Tibial nerve (tissue), 4 donors: ENCODE results near the gene PPP1R14C. TPM values are rescaled to one million over a fixed set of nuclear protein-coding genes. Genes with fewer than 3 reads are reported as not detected.

Experiments used
- DNase-seq, 2 donors: peaks; one replicate each; pipeline ENCODE4 v3.0.0-alpha.2; 2019; ENCODE audit warnings: low spot score in 2 of 2
- H3K27ac ChIP-seq, 4 donors: fragments of 200-600 bp; sonication (generic) in 3 of 4; one replicate each; pipeline ENCODE4 v1.5.1; 2017 to 2019; ENCODE audit warnings: mild to moderate bottlenecking in 1 of 4
- H3K27me3 ChIP-seq, 2 donors: fragments of 200-600 bp; sonication (generic) in 1 of 2; one replicate each; pipeline versions ENCODE4 v1.5.1 to v1.6.0; 2017 to 2019
- H3K36me3 ChIP-seq, 3 donors: fragments of 200-600 bp; sonication (generic); one replicate each; pipeline ENCODE4 v1.5.1; 2018 to 2019
- H3K4me1 ChIP-seq, 4 donors: fragments of 200-600 bp; sonication (generic) in 3 of 4; one replicate each; pipeline ENCODE4 v1.5.1; 2017 to 2019
- H3K4me3 ChIP-seq, 4 donors: fragments of 200-600 bp; sonication (generic) in 3 of 4; one replicate each; pipeline ENCODE4 v1.5.1; 2017 to 2019; ENCODE audit warnings: mild to moderate bottlenecking in 1 of 4, moderate library complexity in 1 of 4
- H3K9me3 ChIP-seq, 4 donors: fragments of 200-600 bp; sonication (generic) in 3 of 4; one replicate each; pipeline ENCODE4 v1.5.1; 2017 to 2019
- EP300 ChIP-seq, 2 donors: sonication (generic); formaldehyde crosslinking; IDR thresholded peaks; one replicate each; pipeline ENCODE4 v1.6.1; 2017; ENCODE audit warnings: antibody characterized with exemption in 2 of 2, mild to moderate bottlenecking in 1 of 2
- POLR2A ChIP-seq, 2 donors: fragments of 450-650 bp; IDR thresholded peaks; one replicate each; pipeline ENCODE4 v1.6.1; 2017; ENCODE audit warnings: antibody characterized with exemption in 2 of 2, mild to moderate bottlenecking in 2 of 2, moderate library complexity in 2 of 2
- WGBS, 2 donors: methylation state at CpG; one replicate each; pipeline ENCODE4 v1.1.5; 2018; 5-methylcytosine and 5-hydroxymethylcytosine counted together
- total RNA-seq, 4 donors: library from RNA; depleted of rRNA; stranded (reverse); fragments of >200 nt; gene quantifications; one replicate each; pipeline ENCODE4 v1.1.0, GENCODE V29; 2016
- TF ChIP-seq, protein P1 (sequence below), 5 experiments: fragments of 200-600 bp in 3 of 5; fragments of 450-650 bp in 2 of 5; sonication (generic) in 3 of 5; IDR thresholded peaks; one replicate each; pipeline ENCODE4 v1.5.1; 2016 to 2019; ENCODE audit warnings: antibody characterized with exemption in 5 of 5, mild to moderate bottlenecking in 3 of 5, moderate library complexity in 2 of 5

The PPP1R14C gene
- total RNA-seq, 4 donors from 2014 or later = 0.42 TPM; not detected in 3

DNA sequence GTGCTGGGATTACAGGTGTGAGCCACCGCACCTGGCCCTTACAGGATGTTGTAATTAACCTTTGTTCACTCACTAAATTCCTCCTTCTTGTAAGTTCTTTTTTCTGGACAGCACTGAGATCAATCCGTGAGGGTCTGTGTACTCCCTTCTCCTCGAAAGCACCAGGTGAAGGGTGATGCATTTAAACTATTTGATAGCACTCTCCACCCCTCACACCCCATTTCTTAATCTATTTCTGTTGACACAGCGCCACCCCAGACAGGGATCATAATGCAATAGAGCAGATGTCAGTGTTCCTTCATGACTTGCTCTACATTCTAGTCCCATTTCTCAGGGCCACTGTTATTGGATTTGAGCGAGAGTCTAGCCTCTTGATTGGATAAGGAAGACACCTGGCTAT, 46.3 kb downstream of the PPP1R14C start:
- TF ChIP-seq POLR2A (IDR thresholded peaks at IDR 0.05) = no peak
- TF ChIP-seq EP300 (IDR thresholded peaks at IDR 0.05) = no peak
- TF ChIP-seq, protein P1, sequence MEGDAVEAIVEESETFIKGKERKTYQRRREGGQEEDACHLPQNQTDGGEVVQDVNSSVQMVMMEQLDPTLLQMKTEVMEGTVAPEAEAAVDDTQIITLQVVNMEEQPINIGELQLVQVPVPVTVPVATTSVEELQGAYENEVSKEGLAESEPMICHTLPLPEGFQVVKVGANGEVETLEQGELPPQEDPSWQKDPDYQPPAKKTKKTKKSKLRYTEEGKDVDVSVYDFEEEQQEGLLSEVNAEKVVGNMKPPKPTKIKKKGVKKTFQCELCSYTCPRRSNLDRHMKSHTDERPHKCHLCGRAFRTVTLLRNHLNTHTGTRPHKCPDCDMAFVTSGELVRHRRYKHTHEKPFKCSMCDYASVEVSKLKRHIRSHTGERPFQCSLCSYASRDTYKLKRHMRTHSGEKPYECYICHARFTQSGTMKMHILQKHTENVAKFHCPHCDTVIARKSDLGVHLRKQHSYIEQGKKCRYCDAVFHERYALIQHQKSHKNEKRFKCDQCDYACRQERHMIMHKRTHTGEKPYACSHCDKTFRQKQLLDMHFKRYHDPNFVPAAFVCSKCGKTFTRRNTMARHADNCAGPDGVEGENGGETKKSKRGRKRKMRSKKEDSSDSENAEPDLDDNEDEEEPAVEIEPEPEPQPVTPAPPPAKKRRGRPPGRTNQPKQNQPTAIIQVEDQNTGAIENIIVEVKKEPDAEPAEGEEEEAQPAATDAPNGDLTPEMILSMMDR (IDR thresholded peaks at IDR 0.05) = no peak
- no peak overlapping the region for H3K27ac ChIP-seq
- DNase-seq = no peak
- peaks cover 0 to 6% (median 0%) of the 10 kb centered on the region in 4 donors for H3K4me1 ChIP-seq
- WGBS, 2 donors = 85 to 88% methylated on average over 5 of the region's 5 CpGs
- no peak overlapping the region for H3K4me3 ChIP-seq
- no peaks in the 10 kb centered on the region for H3K36me3 ChIP-seq
- no peaks in the 10 kb centered on the region for H3K9me3 ChIP-seq
- no peaks in the 10 kb centered on the region for H3K27me3 ChIP-seq

DNA sequence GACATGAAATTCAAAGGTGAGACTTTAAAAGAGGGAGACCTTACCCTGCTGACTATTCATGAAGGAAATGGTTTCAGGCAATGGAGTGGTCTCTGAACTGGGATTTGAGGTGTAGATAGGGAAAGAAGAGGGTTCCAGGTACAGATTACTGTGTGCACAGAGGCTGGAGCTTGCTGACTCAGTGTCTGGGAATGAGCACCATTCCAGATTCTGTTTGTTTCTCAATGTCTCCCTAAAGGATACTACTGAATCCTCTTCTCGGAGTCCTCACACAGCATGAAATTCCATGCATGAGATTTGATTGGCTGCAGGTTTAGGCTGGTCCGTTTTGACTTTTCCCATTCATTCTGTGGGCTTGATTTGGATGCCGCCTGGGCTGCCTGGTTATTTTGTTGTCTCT, 49.0 kb downstream of the PPP1R14C start:
- 78 to 81% methylated on average over 3 of the region's 3 CpGs for WGBS, 2 donors
- Histone ChIP-seq H3K4me1 (no peaks in the 10 kb centered on the region), H3K27ac (no peak overlapping the region), H3K4me3 (no peak overlapping the region), H3K9me3 (no peaks in the 10 kb centered on the region), H3K27me3 (no peaks in the 10 kb centered on the region), H3K36me3 (no peaks in the 10 kb centered on the region)
- TF ChIP-seq, protein P1 (IDR thresholded peaks at IDR 0.05) = no peak
- TF ChIP-seq EP300 (IDR thresholded peaks at IDR 0.05) (no peak), POLR2A (IDR thresholded peaks at IDR 0.05) (no peak)
- DNase-seq = no peak

DNA sequence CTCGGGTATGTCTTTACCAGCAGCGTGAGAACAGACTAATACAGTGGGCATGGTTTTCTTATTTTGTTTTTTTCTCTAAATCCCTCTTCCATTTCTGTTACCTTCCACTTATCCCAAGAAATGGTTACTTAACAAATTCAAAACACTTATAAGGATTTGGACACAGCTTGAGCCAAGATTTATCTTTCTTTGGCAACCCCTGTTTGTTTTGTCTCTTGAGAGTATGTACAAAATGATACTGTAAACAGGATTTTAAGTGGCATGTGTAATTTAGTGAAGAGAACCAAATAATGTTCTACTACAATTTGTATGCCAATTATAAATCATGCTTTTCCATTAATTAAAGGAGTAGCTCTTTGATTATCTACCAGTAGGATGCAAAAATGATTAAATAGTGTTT, 51.4 kb downstream of the PPP1R14C start:
- Histone ChIP-seq H3K9me3 (no peaks in the 10 kb centered on the region), H3K27ac (no peak overlapping the region), H3K27me3 (no peaks in the 10 kb centered on the region), H3K4me1 (no peaks in the 10 kb centered on the region), H3K4me3 (no peak overlapping the region), H3K36me3 (no peaks in the 10 kb centered on the region)
- no peak for DNase-seq
- TF ChIP-seq EP300 (IDR thresholded peaks at IDR 0.05) (no peak), POLR2A (IDR thresholded peaks at IDR 0.05) (no peak)
- TF ChIP-seq, protein P1 (IDR thresholded peaks at IDR 0.05) = no peak
- WGBS, 2 donors = 89 to 94% methylated on average over 2 of the region's 2 CpGs

DNA sequence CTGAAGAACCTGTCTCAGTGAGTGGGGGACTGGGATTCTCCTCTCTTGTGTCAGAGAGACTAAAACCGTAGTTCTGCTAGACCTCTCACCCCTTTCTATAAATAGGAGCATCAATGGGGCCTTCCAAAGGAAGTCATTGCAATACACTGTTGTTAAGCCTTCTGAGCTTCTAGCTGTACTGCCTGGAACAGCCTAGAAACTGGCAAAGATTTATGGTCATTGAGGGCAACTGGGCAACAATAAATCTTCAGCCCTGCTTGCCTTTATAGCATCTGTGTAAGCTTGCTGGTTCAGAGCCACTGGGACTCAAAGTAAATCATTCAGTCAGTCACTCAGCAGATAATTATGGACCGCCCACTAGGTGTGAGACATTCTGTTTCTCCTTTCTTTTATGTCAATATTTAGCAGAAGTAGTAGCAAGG, 53.2 kb downstream of the PPP1R14C start:
- no peak for TF ChIP-seq EP300 (IDR thresholded peaks at IDR 0.05)
- TF ChIP-seq, protein P1 (IDR thresholded peaks at IDR 0.05) = no peak
- no peak for TF ChIP-seq POLR2A (IDR thresholded peaks at IDR 0.05)
- Histone ChIP-seq H3K27me3 (no peaks in the 10 kb centered on the region), H3K4me1 (no peaks in the 10 kb centered on the region), H3K36me3 (no peaks in the 10 kb centered on the region), H3K4me3 (no peak overlapping the region), H3K27ac (no peak overlapping the region), H3K9me3 (no peaks in the 10 kb centered on the region)
- WGBS, 2 donors = 46 to 49% methylated on average over 2 of the region's 2 CpGs
- DNase-seq = no peak

DNA sequence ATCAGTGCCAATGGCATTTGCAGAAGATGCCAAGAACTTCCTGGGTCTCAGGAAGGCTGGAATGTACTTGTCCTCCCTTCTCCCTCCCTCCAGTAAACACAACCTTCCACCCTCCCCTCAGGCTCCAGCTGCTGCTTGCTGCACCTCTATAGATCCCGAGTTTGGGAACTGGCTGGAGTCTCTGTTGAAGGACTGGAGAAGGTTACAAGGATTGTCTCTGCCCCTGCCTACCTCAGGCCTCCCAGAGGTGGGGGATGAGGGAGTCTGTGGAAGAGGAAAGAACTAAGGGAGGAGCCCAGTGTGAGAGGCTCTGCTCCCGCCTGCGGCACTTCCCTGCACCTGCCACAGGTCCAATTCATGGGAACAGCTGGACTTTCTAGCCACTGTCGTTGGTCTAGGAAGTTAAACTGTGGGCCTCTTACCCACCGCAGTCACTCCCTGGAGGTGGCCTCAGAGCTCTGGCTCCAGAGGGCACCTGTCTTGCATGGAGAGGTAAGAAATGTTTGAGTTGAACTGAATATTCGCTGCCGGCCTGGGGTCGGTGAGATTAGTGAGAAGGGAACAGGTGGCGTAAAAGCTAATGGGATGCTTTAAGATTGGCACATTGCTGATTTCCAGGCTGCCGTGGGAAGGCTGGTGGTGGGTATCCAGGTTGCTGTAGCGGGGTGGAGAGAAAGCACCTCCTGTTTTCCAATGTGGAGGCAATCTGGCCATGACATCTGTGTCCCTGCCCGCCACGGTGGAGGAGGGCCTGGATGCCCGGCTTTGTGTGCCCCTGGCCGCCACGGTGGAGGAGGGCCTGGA, 54.3 kb downstream of the PPP1R14C start:
- no peak for DNase-seq
- 87 to 90% methylated on average over 14 to 16 of the region's 16 CpGs for WGBS, 2 donors
- Histone ChIP-seq H3K4me1 (no peaks in the 10 kb centered on the region), H3K27me3 (no peaks in the 10 kb centered on the region), H3K9me3 (no peaks in the 10 kb centered on the region), H3K27ac (no peak overlapping the region), H3K36me3 (no peaks in the 10 kb centered on the region), H3K4me3 (no peak overlapping the region)
- TF ChIP-seq, protein P1 (IDR thresholded peaks at IDR 0.05) = no peak
- TF ChIP-seq POLR2A (IDR thresholded peaks at IDR 0.05) = no peak
- no peak for TF ChIP-seq EP300 (IDR thresholded peaks at IDR 0.05)
